Right atrium auricular region (tissue), 2 donors: ENCODE measurements around the gene FAM3B. TPM values are rescaled to one million over a fixed set of nuclear protein-coding genes. Genes with fewer than 3 reads are reported as not detected.

Experiments used
- DNase-seq: peaks from one replicate; pipeline ENCODE4 v3.0.0-alpha.2; 2019; ENCODE audit warnings: low spot score
- H3K27ac ChIP-seq, 2 donors: fragments of 200-600 bp; sonication (generic); 1 replicate in 1 of 2; 2 replicates in 1 of 2; pipeline ENCODE4 v1.5.1; 2016 to 2019
- H3K27me3 ChIP-seq, 2 donors: fragments of 200-600 bp; sonication (generic); one replicate each; pipeline versions ENCODE4 v1.5.1 to v1.6.0; 2017 to 2019
- H3K36me3 ChIP-seq: fragments of 200-600 bp; sonication (generic); one replicate; pipeline ENCODE4 v1.5.1; 2016
- H3K4me1 ChIP-seq, 2 donors: fragments of 200-600 bp; sonication (generic); one replicate each; pipeline versions ENCODE4 v1.5.1 to v1.6.0; 2017 to 2019
- H3K4me3 ChIP-seq, 2 donors: fragments of 200-600 bp; sonication (generic); 1 replicate in 1 of 2; 2 replicates in 1 of 2; pipeline ENCODE4 v1.5.1; 2017 to 2019; ENCODE audit warnings: mild to moderate bottlenecking in 1 of 2, moderate library complexity in 1 of 2
- H3K9me3 ChIP-seq, 2 donors: fragments of 200-600 bp; sonication (generic); one replicate each; pipeline ENCODE4 v1.5.1; 2019
- CTCF ChIP-seq, 2 donors: fragments of 200-600 bp; sonication (generic); IDR thresholded peaks; one replicate each; pipeline ENCODE4 v1.5.1; 2019; ENCODE audit warnings: antibody characterized with exemption in 2 of 2
- total RNA-seq, 2 donors: library from RNA; depleted of rRNA; stranded (reverse); fragments of >200 nt; gene quantifications; one replicate each; pipeline ENCODE4 v1.1.0, GENCODE V29; 2016

The FAM3B gene
- total RNA-seq, 2 donors from 2014 or later = not detected

GRCh38 chr21:41398251-41398650 lies 81.7 kb downstream of the FAM3B start:
- no peaks in the 10 kb centered on the region for H3K4me1 ChIP-seq

DNA sequence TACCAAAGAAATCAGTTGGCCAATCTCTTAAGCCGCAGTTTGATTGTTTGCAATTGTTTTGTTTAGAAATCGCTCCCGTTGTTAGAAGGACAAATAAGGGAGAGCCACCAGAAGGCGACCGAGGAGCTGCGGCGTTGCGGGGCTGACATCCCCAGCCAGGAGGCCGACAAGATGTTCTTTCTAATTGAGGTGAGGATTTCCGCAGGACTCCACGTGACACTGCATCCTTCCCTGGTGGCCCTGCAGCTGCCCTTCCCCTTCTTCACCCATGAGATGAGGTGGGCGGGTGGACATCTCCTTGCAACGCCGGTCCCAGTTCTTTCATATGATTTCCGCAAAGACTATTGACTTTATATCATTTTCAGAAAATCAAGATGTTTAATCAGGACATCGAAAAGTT lies 82.2 kb downstream of the FAM3B start:
- H3K36me3 ChIP-seq = peaks cover 15% of the 10 kb centered on the region
- TF ChIP-seq CTCF (IDR thresholded peaks at IDR 0.05) = no peak

More at GRCh38 chr21:41398251-41398650, 81.7 kb downstream of the FAM3B start:
- no peaks in the 10 kb centered on the region for H3K27me3 ChIP-seq
- no peak overlapping the region for H3K27ac ChIP-seq
- H3K9me3 ChIP-seq = no peaks in the 10 kb centered on the region
- no peak overlapping the region for H3K4me3 ChIP-seq
- no peak for DNase-seq
- no peak for TF ChIP-seq CTCF (IDR thresholded peaks at IDR 0.05)
- H3K36me3 ChIP-seq = peaks cover 15% of the 10 kb centered on the region

GRCh38 chr21:41399246-41399800 lies 82.7 kb downstream of the FAM3B start:
- H3K36me3 ChIP-seq = peaks cover 15% of the 10 kb centered on the region
- no peak overlapping the region for H3K27ac ChIP-seq
- H3K4me3 ChIP-seq = no peak overlapping the region
- TF ChIP-seq CTCF (IDR thresholded peaks at IDR 0.05) = no peak
- H3K27me3 ChIP-seq = no peaks in the 10 kb centered on the region
- H3K4me1 ChIP-seq = no peaks in the 10 kb centered on the region
- no peaks in the 10 kb centered on the region for H3K9me3 ChIP-seq
- DNase-seq = no peak

More for the DNA sequence above, 82.2 kb downstream of the FAM3B start:
- Histone ChIP-seq H3K9me3 (no peaks in the 10 kb centered on the region), H3K27ac (no peak overlapping the region), H3K4me1 (no peaks in the 10 kb centered on the region), H3K27me3 (no peaks in the 10 kb centered on the region), H3K4me3 (no peak overlapping the region)
- DNase-seq = no peak

GRCh38 chr21:41402231-41402630 lies 85.6 kb downstream of the FAM3B start:
- Histone ChIP-seq H3K4me3 (no peak overlapping the region), H3K4me1 (no peaks in the 10 kb centered on the region), H3K9me3 (no peaks in the 10 kb centered on the region), H3K27ac (no peak overlapping the region), H3K27me3 (no peaks in the 10 kb centered on the region), H3K36me3 (peaks cover 15% of the 10 kb centered on the region)
- no peak for TF ChIP-seq CTCF (IDR thresholded peaks at IDR 0.05)
- DNase-seq = no peak

DNA sequence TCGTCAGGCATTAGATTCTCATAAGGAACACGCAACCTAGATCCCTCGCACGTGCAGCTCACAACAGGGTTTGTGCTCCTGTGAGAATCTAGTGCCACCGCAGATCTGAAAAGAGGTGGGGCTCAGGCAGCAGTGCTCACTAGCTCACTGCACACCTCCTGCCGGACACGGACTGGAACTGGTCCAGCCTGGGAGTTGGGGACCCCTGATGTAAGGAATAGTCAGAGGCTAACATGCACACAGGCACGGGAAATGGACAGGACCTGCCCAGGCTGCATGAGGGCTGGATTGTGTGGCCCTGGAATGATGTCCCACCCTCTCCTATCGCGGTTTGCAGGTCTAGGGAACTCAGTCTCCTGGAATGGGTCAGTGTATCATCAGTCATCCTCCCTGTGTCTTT lies 86.2 kb downstream of the FAM3B start:
- TF ChIP-seq CTCF (IDR thresholded peaks at IDR 0.05) = no peak
- Histone ChIP-seq H3K27ac (no peak overlapping the region), H3K9me3 (no peaks in the 10 kb centered on the region), H3K4me1 (no peaks in the 10 kb centered on the region), H3K27me3 (no peaks in the 10 kb centered on the region), H3K36me3 (peaks cover 20% of the 10 kb centered on the region), H3K4me3 (no peak overlapping the region)
- peak; percentile 49 for DNase-seq

DNA sequence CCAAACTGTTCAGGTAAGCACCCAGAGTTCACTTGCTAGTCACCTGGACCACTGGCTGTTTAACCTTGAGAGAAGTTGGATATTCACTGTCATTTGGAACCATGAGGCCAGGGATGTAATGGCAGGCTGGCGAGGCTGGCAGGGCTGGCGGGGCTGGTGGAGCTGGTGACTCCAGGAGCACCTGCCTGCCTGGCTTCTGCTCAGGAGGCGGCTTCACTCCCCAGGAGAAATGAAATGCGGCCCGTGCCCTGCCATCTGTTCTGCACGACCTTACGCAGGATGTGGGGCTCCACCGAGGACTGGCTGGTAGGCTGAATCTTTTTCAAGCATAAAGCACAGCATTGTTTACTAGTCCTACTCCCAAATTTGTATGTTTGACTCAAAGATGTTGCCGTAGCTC lies 86.7 kb downstream of the FAM3B start:
- no peaks in the 10 kb centered on the region for H3K27me3 ChIP-seq
- no peak for TF ChIP-seq CTCF (IDR thresholded peaks at IDR 0.05)
- peaks cover 24% of the 10 kb centered on the region for H3K36me3 ChIP-seq
- no peaks in the 10 kb centered on the region for H3K4me1 ChIP-seq
- no peak overlapping the region for H3K27ac ChIP-seq
- H3K4me3 ChIP-seq = no peak overlapping the region
- no peaks in the 10 kb centered on the region for H3K9me3 ChIP-seq
- peak; percentile 18 for DNase-seq
